Right lobe of liver (tissue), 6 donors: Measurements from ENCODE around the gene CSF1. TPM values are rescaled to one million over a fixed set of nuclear protein-coding genes. Genes with fewer than 3 reads are reported as not detected.
A peak's percentile ranks its signal among the peaks of the same experiment; 100 is the strongest.
"Not testable (repeated sequence)": the region's sequence is repeated elsewhere in the genome, so short reads cannot be mapped to it uniquely, and the experiment has no call there.

Experiments
- ATAC-seq, 4 donors: fragments of 200-7000 bp; cut with Tn5 transposase; one replicate each; pipeline ENCODE4 v1.9.1; 2020; ENCODE audit warnings: mild to moderate bottlenecking in 4 of 4, moderate library complexity in 4 of 4
- DNase-seq, 3 donors: peaks; one replicate each; pipeline ENCODE4 v3.0.0-alpha.2; 2020
- H3K27ac ChIP-seq, 3 donors: fragments of 200-600 bp; one replicate each; pipeline ENCODE4 v1.8.0; 2022
- H3K27me3 ChIP-seq, 2 donors: fragments of 200-600 bp; one replicate each; pipeline ENCODE4 v1.8.0; 2022
- H3K36me3 ChIP-seq, 4 donors: fragments of 200-600 bp; sonication (generic) in 1 of 4; one replicate each; pipeline versions ENCODE4 v1.5.1 to v1.8.0; 2017 to 2022; ENCODE audit warnings: control low read depth in 1 of 4
- H3K4me1 ChIP-seq, 4 donors: fragments of 200-600 bp; sonication (generic) in 1 of 4; one replicate each; pipeline versions ENCODE4 v1.5.1 to v1.8.0; 2017 to 2022; ENCODE audit warnings: control low read depth in 1 of 4
- H3K4me3 ChIP-seq, 3 donors: fragments of 200-600 bp; one replicate each; pipeline ENCODE4 v1.8.0; 2022
- H3K9me3 ChIP-seq, 4 donors: fragments of 200-600 bp; sonication (generic) in 1 of 4; one replicate each; pipeline versions ENCODE4 v1.5.1 to v1.8.0; 2017 to 2022; ENCODE audit warnings: control low read depth in 1 of 4
- POLR2A ChIP-seq: fragments of 450-650 bp; IDR thresholded peaks from one replicate; pipeline ENCODE4 v1.6.1; 2017; ENCODE audit warnings: antibody characterized with exemption, mild to moderate bottlenecking
- WGBS: methylation state at CpG from one replicate; pipeline ENCODE4 v1.1.6; 2018; ENCODE audit warnings: low coverage, low lambda C conversion rate; ENCODE audit not compliant: insufficient coverage; ENCODE audit errors: missing lambda C conversion rate; 5-methylcytosine and 5-hydroxymethylcytosine counted together
- intact Hi-C, 2 donors: fragments of 100-400 bp; cut with DNase I; formaldehyde crosslinking; loops; one replicate each; pipeline versions ENCODE4 v1.11.2 to v1.14.1; 2022
- total RNA-seq, 6 experiments: library from RNA; depleted of rRNA in 2 of 6; stranded (reverse); fragments of >200 nt in 2 of 6; fragmentation: NEBNext Ultra II Directional in 3 of 6; extraction: Animal tissue kit (Norgen Biotek cat#: 25700) in 3 of 6; gene quantifications; one replicate each; pipeline versions ENCODE4 v1.1.0 to v1.2.4, GENCODE V29; 2016 to 2023
- TF ChIP-seq, protein P1 (sequence below), 4 donors: fragments of 200-600 bp in 3 of 4; fragments of 450-650 bp in 1 of 4; IDR thresholded peaks; one replicate each; pipeline versions ENCODE4 v1.5.1 to v1.8.0; 2016 to 2022; ENCODE audit warnings: antibody characterized with exemption in 4 of 4, mild to moderate bottlenecking in 2 of 4
- donor health status: DM: no; HTN: yes; CAD: no.
- donor health status: DM: no; HTN: no; CAD: no.
- donor health status: DM: no; HTN: no; CAD: no.
- donor health status: DM: no; HTN: yes; CAD: no.
- donor health status: DM: no; HTN: yes; CAD: no.

Gene CSF1
- total RNA-seq, 6 experiments from 2014 or later: 4.8 to 44.1 (median 22.0) TPM

DNA sequence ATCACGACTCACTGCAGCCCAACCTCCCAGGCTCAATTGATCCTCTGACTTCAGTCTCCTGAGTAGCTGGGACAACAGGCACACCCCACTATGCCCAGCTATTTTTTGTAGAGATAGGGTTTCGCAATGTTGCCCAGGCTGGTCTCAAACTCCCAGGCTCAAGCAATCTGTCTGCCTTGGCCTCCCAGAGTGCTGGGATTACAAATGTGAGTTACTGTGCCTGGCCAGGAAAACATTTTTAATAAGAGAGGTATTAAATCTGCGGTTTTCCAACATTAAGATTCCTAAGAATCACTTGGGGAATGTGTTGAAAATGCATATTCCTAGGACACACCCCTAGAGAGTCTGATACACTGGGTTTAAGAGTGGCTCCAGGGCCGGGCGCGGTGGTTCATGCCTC lies 8.7 kb downstream of the CSF1 start:
- no peaks in the 10 kb centered on the region for H3K9me3 ChIP-seq
- intact Hi-C loops: loop anchor here in 1 of 2 donors (10.0 kb wide), 1 partner anchor 55 kb away; no protein-coding TSS in a partner anchor
- no peak overlapping the region for H3K4me3 ChIP-seq
- H3K36me3 ChIP-seq: peaks cover 7 to 87% (median 47%) of the 10 kb centered on the region in 4 donors
- DNase-seq (no peak), ATAC-seq (peak in 1 of 4 donors; percentile 28)
- TF ChIP-seq POLR2A: no peak
- TF ChIP-seq, protein P1, sequence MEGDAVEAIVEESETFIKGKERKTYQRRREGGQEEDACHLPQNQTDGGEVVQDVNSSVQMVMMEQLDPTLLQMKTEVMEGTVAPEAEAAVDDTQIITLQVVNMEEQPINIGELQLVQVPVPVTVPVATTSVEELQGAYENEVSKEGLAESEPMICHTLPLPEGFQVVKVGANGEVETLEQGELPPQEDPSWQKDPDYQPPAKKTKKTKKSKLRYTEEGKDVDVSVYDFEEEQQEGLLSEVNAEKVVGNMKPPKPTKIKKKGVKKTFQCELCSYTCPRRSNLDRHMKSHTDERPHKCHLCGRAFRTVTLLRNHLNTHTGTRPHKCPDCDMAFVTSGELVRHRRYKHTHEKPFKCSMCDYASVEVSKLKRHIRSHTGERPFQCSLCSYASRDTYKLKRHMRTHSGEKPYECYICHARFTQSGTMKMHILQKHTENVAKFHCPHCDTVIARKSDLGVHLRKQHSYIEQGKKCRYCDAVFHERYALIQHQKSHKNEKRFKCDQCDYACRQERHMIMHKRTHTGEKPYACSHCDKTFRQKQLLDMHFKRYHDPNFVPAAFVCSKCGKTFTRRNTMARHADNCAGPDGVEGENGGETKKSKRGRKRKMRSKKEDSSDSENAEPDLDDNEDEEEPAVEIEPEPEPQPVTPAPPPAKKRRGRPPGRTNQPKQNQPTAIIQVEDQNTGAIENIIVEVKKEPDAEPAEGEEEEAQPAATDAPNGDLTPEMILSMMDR (IDR thresholded peaks at IDR 0.05): no peak
- H3K27ac ChIP-seq: no peak overlapping the region
- peaks cover 0 to under 1% (median 0%) of the 10 kb centered on the region in 4 donors for H3K4me1 ChIP-seq
- WGBS: 96% methylated on average over 4 of the region's 6 CpGs
- H3K27me3 ChIP-seq: no peaks in the 10 kb centered on the region

DNA sequence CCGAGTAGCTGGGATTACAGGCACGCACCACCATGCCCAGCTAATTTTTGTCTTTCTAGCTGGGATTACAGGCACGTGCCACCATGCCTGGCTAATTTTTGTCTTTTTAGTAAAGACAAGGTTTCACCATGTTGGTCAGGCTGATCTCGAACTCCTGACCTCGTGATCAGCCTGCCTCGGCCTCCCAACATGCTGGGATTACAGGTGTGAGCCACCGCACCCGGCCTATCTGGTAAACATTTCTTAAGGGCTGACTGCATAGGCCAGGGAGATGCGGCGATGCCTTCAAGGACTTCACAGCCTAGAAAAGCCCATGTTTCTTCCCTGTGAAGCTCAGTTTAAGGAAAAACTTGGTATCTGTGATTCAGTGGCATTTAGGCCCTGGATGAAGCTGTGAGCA lies 9.7 kb downstream of the CSF1 start:
- peaks cover 7 to 96% (median 51%) of the 10 kb centered on the region in 4 donors for H3K36me3 ChIP-seq
- DNase-seq, H3K27me3 ChIP-seq, H3K4me1 ChIP-seq, H3K27ac ChIP-seq, ATAC-seq, H3K4me3 ChIP-seq, intact Hi-C loops, H3K9me3 ChIP-seq: not testable (repeated sequence)
- 73% methylated on average over 7 of the region's 10 CpGs for WGBS

DNA sequence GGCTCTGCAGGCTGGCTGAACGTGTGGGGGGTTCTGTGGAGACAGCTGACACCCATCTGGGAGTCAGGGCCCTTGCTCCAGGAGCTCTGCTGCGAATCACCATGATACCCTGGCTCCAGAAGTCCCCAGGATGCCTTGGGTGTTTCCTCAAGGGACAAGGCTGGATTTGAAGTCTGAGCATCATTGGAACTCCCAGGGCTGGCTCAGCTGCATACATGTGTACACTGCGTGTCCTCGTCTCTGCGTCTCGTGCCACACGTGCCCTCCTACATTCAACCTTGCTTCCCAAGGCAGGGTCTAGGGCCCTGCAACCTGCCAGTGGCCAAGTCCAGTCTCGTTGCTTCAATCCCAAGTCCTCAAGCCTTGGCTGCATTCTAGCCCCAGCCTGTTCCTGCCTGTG lies 11.7 kb downstream of the CSF1 start:
- Histone ChIP-seq H3K9me3 (no peaks in the 10 kb centered on the region), H3K27me3 (no peaks in the 10 kb centered on the region), H3K27ac (no peak overlapping the region), H3K4me3 (no peak overlapping the region), H3K4me1 (peaks cover 0 to 5% (median 3%) of the 10 kb centered on the region in 4 donors), H3K36me3 (peaks cover 7 to 86% (median 43%) of the 10 kb centered on the region in 4 donors)
- intact Hi-C loops: no loop called here
- DNase-seq: no peak
- WGBS: 61% methylated on average over 3 of the region's 8 CpGs
- no peak for ATAC-seq
- TF ChIP-seq, protein P1 (IDR thresholded peaks at IDR 0.05): no peak
- TF ChIP-seq POLR2A: no peak

DNA sequence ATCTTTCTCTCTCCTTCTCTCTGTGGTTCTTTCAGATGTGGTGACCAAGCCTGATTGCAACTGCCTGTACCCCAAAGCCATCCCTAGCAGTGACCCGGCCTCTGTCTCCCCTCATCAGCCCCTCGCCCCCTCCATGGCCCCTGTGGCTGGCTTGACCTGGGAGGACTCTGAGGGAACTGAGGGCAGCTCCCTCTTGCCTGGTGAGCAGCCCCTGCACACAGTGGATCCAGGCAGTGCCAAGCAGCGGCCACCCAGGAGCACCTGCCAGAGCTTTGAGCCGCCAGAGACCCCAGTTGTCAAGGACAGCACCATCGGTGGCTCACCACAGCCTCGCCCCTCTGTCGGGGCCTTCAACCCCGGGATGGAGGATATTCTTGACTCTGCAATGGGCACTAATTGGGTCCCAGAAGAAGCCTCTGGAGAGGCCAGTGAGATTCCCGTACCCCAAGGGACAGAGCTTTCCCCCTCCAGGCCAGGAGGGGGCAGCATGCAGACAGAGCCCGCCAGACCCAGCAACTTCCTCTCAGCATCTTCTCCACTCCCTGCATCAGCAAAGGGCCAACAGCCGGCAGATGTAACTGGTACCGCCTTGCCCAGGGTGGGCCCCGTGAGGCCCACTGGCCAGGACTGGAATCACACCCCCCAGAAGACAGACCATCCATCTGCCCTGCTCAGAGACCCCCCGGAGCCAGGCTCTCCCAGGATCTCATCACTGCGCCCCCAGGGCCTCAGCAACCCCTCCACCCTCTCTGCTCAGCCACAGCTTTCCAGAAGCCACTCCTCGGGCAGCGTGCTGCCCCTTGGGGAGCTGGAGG lies 12.7 kb downstream of the CSF1 start:
- Histone ChIP-seq H3K4me1 (peaks cover 0 to 15% (median 13%) of the 10 kb centered on the region in 4 donors), H3K9me3 (no peaks in the 10 kb centered on the region), H3K27me3 (no peaks in the 10 kb centered on the region), H3K4me3 (no peak overlapping the region), H3K27ac (no peak overlapping the region), H3K36me3 (peaks cover 4 to 76% (median 38%) of the 10 kb centered on the region in 4 donors)
- TF ChIP-seq, protein P1 (IDR thresholded peaks at IDR 0.05): peak; percentile 39 to 62 (median 52)
- no peak for TF ChIP-seq POLR2A
- DNase-seq (no peak), ATAC-seq (peak; percentile 6 to 54 (median 47))
- intact Hi-C loops: no loop called here
- 85% methylated on average over 6 of the region's 17 CpGs for WGBS

DNA sequence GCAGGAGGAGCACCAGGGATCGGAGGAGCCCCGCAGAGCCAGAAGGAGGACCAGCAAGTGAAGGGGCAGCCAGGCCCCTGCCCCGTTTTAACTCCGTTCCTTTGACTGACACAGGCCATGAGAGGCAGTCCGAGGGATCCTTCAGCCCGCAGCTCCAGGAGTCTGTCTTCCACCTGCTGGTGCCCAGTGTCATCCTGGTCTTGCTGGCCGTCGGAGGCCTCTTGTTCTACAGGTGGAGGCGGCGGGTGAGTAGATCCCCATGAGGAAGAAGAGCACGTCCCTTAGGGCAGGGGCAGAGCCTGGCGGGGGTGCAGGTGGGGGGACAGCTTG lies 13.3 kb downstream of the CSF1 start:
- Histone ChIP-seq H3K4me1 (peaks cover 0 to 21% (median 16%) of the 10 kb centered on the region in 4 donors), H3K36me3 (peaks cover 1 to 70% (median 35%) of the 10 kb centered on the region in 4 donors), H3K4me3 (no peak overlapping the region), H3K27ac (no peak overlapping the region), H3K9me3 (no peaks in the 10 kb centered on the region), H3K27me3 (no peaks in the 10 kb centered on the region)
- TF ChIP-seq, protein P1 (IDR thresholded peaks at IDR 0.05): no peak
- no peak for TF ChIP-seq POLR2A
- no CpG with 5 or more reads among the region's 12 CpGs for WGBS
- intact Hi-C loops: no loop called here
- DNase-seq (no peak), ATAC-seq (no peak)
